GM19025 (cell line): Measurements from ENCODE around the gene REXO1.

Experiments used
- ATAC-seq: cut with Tn5 transposase; IDR thresholded peaks from one replicate; pipeline ENCODE4 v1.9.1; 2021; ENCODE audit warnings: mild to moderate bottlenecking, low read depth, moderate library complexity; ENCODE audit not compliant: unreplicated experiment

Gene REXO1

DNA sequence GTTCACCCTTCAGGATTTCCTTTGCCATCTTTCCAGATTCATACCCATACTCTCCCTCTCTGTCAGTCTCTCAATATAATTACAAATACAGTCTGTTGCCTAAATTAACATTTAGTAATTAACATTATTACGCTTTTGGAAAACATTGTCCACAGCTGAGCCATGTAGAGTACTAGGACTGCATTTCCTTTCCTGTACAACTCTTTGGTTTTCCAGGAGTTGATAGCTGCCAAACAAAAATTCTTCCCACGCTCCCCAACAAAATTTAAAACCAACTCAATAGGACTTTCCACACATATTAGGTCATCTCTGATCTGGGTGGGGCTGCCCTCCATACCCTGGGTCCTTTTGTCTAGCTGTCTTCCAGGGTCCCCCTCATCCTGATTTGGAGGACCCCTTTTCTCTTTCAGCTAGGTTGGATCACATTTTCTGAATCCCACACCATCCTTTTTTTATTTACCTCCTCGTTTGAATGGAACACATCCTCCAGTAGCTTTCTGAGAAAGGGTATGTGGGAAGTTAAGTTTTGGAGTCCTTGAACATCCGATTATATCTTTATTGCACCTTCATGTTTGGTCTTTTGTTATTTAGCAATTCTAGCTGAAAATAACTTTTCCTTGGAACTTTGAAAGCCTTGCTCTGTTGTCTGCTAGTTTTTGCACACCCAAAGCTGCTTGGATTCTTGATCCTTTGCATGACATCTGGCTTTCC lies 77.3 kb downstream of the REXO1 start:
- ATAC-seq = no peak

DNA sequence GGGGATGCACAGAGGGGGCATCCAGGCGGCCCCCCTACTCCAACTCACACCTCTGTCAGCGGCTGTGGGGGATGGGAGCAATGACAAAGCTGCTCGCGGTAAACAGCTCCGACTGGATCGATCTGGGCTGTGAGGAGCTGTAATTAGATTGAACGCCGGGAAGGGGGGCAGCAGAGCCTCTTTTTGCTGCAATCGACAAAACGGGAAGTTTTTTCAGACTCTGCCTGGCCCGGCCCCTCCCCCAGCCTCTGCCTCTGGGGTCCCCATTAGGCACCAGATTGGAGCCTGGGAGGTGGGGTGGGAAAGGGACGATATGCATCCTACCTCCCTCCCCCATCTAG lies 78.7 kb downstream of the REXO1 start:
- no peak for ATAC-seq

DNA sequence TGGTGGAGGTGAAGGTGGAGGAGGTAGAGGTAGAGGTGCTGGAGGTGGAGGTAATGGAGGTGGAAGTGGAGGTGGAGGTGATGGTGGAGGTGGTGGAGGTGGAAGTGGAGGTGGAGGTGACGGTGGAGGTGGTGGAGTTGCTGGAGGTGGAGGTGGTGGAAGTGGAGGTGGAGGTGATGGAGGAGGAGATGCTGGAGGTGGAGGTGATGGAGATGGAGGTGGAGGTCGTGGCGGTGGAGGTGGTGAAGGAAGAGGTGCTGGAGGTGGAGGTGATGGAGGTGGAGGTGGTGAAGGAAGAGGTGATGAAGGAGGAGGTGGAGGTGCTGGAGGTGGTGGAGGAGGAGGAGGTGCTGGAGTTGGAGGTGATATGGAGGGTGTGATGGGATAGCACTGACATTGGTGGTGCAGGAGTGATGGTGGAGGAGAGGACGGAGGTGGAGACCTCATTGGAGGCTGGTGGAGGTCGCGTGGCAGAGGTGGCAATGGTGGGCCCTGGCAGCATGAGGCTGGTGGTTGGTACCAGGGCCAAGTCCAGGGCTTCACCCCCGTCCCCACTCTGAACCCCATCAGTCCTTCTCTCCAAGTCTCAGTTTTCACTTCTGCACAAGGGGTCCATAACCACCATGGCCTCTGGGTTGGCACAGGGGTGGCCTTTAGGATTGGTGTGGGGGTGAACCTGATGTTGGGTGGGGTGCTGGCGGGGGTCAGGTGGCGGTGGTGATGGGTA lies 79.2 kb downstream of the REXO1 start:
- no peak for ATAC-seq

DNA sequence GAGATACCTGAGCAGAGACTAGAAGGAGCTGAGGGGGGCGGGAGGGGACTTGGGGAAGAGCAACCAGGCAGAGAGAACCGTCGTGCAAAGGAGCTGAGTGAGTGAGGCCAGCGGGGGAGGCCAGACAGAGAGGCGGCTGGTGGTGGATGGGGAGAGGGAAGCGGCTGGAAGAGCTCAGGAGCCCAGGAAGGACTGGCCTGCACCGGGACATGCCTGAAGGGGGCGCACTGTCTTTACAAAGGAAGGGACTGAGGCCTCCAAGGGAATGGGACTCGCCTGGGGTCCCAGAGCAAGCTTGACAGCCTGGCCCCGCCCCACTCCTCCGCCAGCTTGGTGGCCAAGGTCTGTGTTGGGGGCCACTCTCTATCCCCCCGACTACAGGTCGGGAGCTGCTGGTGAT lies 80.0 kb downstream of the REXO1 start:
- ATAC-seq = no peak

DNA sequence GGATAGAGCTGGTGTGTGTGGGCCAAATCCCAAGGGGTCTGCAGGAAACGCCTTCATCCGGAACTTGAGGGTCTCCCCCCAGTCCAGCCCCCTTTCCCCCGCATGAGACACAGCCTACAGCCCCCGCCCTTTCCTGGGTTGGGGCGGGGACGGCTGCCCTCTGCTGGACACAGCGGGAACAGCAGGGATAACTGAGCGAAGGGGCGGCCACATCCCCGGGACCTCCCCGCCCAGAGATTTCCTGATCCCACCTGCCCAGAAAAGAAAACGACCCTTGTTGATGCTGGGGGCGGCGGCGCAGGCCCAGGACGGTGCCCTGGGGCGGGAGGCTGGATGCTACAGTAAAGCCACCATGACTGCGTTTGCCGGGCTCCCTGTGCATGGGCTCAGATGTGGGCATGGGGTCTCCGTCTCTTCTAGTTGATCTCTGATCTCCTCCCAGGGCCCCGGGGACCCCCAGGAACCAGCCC lies 80.8 kb downstream of the REXO1 start:
- no peak for ATAC-seq

DNA sequence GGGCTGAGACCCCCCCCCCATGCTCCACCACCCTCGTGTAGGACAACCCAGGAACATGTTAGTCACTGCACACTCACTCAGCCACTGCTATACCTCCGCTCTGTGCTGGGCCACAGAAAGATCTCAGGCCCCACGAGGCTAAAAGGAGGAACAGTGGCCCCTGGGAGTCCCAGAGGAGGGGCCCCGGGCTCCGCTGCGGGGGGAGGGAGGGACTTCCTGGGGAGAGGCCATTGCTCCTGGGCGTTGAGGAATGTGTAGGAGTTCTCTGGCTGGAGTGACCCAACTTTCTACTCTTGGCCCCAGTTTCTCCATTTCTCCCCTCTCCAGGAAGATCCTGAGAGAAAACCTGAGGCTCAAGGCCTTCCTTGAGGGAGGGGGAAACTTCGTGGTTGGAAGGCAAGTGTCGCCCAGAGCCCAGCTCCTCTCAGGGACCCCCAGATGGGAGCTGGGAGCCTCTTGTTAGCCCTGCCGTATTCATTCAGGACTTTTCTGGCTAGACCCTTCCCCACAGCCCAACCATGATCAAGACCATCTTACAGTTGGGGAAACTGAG lies 81.4 kb downstream of the REXO1 start:
- ATAC-seq = no peak

DNA sequence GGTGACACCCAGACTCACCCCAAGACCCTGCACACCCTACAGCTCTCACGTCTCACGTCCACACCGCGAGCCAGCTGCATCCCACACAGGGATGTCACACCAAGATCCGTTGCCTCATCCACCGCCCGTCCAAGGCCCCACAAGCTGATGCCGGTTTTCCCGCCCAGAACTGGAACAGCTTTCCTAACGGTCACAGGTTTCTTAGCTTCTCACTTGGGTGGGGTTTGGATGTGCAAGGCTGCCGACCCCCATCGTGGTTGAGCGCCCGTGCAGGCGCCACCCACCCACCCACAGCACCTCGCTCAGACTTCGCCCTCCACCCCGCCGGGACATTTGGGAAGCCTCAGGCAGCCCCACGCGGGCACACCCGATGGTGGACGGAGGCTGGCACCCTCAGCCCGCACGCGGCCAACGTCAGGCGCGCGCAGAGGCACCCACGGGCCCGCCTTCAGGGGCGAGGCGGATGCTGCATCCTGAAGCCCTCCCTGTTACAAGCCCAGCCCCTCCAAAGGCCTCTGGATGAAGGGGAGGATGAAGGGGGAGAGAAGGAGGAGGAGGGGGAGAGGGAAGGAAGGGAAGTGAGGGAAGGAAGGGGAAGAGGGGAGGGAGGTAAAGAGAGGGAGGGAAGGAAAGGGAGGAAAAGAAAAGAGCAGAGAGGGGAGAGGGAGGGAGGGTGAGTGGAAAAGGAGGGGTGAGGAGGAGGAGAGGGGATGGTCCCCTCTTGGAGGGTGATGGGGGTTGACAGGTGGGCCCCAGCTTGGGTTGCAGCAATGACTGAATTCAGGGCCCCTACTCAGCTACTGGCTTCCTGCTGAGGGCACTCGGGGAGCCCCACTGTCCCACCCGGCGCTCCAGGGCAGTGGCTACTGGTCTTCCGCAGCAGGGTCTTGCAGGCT lies 82.1 kb downstream of the REXO1 start:
- no peak for ATAC-seq
